HG03460 (cell line): Measurements from ENCODE around the gene CRTAC1.

ENCODE experiments used
- ATAC-seq: cut with Tn5 transposase; IDR thresholded peaks from one replicate; pipeline ENCODE4 v1.9.1; 2021; ENCODE audit not compliant: unreplicated experiment

CRTAC1 gene

DNA sequence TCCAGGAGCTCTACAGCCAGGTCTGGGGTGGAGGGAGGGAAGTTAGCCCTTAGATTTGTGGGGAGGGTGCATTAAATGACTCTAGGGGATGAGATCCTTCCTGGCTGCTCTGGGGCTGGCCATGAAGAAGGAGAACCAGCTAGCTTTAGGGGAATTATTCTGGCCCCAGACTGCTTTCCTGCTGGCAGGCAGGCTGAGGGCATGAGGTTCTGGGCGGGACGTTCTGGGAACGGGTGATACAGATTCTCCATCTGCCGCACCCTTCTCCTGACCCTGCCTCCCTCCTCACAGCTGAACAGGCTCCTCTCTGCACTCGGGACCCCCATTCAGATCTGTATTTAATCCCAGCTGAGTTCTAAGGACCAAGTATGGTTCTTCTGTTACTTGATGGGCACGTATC, 156.9 kb downstream of the CRTAC1 start:
- no peak for ATAC-seq

DNA sequence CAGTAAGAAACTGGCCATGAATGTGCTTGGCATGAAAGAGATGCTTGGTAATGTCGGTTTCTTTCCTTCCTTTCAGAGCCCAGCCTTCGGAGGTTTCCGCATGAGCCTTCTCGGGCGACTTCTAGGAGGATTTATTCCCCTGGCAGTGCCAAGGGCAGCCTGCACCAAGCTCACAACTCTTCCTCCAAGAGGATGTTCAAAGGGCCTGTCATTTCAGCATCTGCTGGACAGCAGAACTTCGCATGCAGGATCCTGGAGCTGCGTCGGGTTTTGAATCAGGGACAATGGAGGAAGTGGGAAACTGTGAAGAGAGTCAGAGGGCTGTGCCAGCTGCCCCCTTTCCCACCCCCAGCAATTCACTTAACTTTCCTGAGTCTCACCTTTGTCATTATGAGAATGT, 159.4 kb downstream of the CRTAC1 start:
- no peak for ATAC-seq

DNA sequence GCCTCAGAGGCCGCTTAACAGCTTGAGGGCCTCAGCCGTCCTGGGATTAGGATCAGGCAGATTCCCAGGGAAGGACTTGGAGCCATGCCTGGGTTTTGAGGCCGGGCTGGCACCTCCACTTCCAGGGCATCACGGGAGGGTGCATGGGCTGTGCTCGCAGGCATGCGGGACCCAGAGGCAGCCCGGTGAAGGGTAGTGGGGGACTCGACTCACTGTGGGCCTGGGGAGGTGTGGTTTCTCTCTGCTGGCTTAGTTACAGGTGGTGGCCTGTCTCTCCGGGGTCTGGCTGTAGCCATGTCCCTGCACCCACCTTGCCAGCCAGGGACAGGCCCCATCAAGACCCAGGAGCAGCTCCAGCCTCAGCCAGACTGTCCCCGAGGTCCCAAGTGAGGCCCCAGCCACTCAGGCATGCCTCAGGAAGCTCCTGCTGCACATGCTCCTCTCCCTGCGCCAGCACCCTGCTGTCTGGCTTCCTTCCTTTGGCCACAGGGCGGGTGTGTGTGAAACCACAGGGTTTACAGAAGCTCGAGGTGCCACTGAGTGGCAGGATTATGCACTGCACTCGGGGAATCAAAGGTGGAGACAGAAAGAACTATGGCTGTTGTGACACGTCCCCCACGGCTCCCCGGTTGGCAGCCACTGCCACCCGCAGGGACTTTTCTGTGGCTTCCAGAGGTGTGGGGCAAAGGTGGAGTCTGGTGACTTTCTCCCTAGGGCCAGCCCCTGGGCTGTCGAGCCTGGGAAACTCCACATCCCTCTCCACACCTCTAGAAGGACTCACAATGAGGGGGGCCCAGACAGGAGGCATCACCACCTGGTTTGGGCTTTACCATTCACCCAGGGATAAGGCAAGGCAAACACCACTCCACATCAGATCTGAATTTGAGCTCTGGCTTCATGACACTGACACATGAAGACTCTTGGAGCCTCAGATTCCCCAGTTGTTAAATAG, 161.1 kb downstream of the CRTAC1 start:
- ATAC-seq = peak; percentile 97

DNA sequence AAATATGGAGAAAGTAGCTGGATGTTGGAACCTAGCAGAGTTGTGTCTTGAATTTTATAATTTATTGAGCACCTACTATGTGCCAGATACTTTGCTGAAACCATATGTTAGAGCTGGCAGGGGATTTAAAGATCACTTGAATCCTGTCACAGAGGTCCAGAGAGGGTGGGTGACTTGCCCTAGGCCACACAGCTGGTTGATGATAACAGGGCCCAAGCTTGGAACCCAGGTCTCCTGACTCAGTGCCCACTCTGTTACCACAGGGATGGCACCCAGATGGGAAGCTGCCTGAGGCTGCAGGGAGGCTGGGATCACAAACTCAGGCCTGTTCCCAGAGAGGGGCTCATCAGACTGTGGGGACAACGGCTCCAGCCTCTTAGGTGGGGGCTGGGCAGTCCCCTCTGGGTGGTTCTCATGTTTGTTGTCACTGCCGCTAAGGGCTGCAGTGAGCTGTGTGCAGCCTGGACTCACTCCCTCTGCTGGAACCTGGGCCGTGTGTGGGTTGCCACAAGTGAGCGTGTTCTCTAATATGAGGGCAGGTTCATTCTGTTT, 162.2 kb downstream of the CRTAC1 start:
- ATAC-seq = no peak

DNA sequence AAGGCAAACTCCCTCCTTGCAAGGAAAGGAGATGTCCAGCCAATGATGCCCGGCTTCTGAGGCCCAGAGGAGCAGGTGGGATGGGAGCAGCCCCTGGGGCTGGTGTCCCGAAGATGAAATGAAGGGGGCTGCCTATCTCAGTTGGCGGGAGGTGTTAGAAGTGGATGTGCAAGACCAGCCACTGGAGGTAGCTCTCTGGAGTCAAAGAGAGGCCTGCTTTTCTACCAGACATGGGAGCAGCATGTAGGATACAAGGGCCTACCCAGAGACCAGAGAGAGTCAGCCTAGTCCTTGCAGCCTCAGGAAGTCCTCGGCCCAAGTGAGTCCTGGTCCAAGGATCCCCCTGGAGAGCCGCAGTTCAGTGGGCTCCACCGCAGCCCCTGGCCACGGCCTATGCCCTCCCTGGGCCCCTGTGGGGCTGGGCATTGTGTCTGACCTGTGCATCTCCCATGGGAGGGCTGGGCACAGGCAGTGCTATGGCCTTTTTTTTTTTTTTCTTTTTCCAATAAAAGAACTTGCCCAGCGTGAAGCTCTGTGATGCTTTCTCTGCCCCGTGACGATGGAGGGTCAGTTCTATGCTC, 163.1 kb downstream of the CRTAC1 start:
- ATAC-seq = no peak

DNA sequence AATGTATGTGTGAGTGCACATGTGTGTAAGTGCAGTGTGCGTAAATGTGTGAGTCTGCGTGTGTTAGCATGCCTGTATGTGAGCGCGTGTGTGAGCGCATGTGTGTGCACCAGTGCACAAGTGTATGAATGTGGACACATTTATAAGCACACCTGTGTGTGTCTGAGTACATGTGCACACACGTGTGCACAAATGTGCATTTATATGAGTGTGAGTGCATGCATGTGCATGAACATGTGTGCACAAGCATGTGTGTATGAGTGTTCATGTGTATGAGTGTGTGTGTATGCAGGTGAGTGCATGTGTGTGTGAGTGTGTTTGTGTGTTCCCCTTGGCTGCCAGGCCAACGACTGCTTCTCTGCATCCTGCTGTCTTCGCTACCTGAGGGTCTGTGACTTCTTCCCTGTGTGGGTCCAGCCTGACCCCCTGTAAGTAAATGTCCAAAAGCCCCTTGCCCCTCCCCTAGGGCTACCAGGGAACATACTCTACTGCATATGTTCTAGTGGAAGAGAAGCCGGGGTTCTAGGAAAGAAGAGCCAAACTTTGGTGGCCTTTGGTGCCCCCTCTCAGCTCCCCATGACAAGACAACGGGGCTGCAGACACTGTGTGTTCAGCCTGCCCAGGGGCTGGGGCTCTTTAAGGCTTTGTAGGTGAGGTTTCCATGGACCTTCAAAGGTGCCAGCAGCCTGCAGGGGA, 163.7 kb downstream of the CRTAC1 start:
- no peak for ATAC-seq

DNA sequence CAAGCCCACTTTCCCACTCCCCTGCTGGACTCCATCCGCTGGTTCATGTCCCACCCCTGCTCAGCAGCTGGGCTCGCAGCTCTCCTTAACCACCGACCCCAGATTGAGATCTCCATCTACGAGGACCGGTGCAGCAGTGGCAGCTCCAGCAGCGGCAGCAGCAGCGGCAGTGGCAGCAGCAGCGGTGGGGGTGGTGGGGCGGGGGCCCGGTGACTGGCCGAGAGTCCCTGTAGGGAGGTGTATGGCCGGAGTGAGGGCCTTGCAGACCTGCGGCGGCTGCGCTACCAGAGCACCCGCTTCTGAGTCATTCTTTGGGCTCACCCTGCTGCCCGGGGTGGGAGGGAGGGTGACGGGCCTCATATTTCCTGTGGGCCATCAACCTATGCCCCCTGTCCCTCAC, 164.9 kb downstream of the CRTAC1 start:
- ATAC-seq = no peak

DNA sequence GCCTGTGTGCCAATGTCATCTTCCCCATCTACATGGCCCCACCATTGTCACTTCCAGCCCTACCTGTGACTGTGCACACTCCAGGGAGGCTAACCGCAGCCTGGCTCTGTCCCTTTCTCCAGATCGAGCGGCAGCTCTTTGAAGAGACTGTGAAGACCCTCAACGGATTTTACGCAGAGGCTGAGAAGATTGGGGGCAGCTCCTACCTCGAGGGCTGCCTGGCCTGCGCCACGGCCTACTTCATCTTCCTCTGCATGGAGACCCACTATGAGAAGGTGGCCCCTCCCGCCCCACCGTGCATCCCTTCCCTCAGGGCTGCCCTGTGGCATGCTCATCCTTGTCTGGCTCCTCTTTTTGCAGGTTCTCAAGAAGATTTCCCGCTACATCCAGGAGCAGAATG, 166.6 kb downstream of the CRTAC1 start:
- no peak for ATAC-seq

DNA sequence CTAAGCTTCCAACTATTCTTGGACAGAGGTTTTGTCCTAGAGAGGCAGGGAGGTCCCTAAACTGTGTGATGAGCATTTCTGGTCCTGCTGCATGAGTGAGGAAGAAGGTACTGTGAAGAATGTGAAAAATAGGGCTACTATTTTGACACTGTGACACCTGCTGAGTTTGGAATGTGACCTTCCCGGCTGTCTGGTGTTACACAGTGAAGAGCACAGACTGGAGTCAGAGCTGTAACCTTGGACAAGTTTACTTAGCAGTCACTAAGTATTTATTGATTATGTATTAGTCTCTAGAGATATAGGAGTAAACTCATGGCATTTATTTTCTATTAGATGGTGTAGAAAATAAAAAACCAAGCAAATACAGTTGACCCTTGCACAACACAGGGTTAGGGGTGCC, 168.5 kb downstream of the CRTAC1 start:
- no peak for ATAC-seq

DNA sequence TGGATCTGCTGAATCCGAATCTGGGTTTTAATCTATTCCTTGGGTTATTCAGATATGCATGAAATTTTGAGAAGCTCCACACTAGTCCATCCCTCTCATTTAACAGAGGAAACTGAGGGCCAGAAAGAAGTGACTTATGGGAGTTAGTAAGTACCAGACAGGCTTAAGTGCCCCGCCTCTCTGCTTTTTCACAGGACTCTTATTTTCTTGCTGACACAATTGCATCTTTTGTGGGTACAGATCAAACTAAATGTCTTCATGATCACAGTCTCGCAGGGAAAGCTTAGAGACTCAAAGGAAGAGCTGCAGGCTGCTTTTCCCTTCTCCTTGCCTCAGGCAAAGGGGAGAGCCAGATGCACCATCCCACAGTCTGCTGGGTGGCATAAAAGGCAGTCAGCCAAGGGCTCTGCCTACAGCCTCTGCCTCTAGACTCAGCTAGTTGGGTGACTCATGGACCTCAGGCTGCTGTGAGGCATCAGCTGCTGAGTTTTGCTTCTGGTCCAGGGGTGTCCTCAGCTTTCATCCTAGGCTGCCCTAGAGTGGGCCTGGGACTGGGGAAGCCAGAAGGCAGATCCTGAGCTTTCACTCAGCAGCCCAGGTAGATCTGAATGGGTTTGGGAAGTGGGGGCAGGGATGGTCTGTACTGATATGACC, 169.2 kb downstream of the CRTAC1 start:
- ATAC-seq = no peak

DNA sequence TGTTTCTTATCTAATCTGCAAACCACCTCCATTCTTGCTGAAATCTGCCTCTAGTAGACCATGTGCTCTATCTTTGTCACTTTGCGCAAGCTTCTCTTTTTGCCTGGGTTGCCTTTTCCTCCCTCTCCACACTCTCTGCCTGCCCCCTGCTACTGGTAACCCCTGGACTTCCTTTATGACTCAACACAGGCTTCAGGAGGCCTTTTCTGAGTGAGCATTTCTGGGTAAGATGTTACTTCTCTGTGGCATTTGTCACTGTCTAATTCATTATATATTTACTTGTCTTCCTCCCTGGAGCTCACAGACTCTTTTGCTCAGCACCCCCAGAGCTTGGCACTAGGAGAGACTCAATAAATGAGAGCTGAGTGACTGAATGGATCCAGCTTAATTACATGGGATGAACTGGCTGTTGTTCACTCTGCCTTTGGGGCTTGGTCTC, 172.4 kb downstream of the CRTAC1 start:
- ATAC-seq = no peak

DNA sequence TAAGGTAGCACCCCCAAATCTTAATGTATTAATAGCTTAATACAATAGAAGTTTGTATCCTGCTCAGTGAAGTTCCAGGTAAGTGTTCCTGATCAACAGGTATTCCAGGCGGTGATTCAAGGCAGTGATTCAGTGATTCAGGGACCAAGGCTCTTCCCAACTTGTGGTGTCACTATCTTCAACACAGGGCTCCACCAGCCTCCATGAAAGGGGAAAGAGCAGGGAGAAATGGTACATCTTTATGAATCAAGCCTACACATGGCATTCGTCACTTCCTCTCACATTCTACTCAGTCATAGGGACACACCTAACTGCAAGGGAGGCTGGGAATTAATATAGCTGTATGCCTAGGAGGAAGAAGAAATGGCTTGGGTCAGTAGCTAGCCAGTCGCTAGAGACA, 175.7 kb downstream of the CRTAC1 start:
- no peak for ATAC-seq

DNA sequence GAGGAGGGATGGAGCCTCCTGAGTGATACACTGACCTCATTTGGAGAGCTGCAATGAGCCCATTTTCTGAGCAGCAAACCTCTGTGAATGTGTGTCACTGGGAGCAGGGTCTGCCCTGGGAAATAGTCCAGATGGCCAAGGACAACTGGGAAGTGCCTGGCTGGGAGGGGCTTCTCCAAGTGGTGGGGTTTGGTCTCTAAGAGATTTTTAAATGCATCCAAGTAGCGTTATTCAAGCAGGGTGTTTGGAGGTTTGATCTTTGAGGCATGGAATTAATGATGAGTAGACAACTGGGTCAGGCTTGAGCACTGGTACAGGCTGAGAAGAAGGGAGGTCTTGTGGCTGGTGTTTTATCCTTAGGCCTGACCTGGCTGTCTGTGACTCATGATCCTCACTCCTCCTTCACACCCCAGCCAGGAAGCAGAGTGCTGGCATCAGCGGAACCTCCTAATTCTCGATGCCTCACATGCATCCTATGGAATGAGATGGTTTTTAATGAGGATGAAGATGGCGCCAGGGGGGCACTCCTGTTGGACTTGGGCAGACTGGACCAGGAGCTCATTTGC, 177.5 kb downstream of the CRTAC1 start:
- no peak for ATAC-seq

DNA sequence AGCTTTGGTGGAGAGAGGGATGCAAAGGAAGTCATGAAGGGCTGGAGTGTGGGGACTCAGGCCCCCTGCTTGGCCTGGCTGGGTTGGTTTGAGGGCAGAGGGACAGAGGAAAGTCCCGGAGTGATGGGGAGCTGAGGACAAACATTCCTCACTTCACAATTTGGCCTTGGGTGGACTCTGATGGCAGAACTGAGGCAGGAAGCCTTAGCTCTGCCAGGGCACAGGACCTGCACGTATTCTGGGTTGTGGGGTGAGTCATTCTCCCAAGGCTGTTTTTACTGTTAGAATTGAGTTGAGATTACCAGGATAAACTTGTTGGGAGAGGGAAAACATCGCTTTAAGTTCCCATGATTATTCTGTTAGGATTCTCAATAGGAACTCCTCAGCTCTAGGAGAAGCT, 178.1 kb downstream of the CRTAC1 start:
- ATAC-seq = no peak

DNA sequence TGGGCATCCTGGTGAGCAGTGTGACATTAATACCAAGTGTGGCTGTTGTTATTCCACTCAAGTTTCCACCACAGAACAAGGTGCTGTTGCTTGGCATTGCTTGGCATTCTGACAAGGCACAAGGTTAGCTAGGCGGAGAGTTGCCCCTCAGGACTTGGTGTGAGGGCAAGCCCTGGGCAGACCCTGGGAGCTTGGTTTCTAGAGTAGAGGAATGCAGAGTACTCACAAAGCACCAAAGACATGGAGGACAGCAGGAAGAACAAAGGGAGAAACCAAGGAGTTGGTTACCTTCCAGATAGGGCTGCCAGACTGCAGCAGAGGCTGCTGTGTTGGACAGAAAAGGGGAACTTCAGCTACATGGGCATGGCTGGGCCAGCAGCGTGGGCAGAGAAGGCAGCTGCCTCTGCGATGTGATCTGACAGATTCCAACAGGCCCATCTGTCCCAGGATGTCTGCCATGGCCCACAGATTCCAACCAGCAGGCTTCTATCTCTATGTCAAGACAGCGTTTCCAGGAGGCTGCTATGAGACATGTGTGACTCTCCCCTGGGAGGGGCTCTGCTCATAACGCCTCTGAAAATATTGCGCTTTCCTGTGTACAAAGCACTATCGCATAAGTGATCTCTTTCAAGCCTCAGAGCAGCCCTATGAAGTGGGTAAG, 178.9 kb downstream of the CRTAC1 start:
- ATAC-seq = no peak

DNA sequence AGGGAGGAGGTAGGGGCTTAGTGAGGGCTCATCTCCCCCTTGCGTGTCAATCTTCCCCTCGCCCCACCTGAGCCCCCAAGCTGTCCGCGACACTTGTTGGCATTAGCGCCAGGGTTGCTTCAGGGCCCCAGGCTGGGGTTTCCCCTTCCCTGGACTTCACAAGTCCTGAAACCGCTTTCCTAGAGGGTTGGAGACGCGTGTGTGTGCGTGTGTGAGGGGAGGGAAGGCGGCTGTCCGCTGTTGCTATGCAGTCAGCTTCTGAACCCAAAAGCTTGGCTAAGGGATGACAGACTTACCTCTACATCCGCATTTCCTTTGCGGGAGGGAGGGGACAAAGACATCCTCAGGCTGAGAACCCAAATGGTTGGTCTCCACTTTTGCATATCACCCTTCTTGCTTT, 180.0 kb downstream of the CRTAC1 start:
- no peak for ATAC-seq

DNA sequence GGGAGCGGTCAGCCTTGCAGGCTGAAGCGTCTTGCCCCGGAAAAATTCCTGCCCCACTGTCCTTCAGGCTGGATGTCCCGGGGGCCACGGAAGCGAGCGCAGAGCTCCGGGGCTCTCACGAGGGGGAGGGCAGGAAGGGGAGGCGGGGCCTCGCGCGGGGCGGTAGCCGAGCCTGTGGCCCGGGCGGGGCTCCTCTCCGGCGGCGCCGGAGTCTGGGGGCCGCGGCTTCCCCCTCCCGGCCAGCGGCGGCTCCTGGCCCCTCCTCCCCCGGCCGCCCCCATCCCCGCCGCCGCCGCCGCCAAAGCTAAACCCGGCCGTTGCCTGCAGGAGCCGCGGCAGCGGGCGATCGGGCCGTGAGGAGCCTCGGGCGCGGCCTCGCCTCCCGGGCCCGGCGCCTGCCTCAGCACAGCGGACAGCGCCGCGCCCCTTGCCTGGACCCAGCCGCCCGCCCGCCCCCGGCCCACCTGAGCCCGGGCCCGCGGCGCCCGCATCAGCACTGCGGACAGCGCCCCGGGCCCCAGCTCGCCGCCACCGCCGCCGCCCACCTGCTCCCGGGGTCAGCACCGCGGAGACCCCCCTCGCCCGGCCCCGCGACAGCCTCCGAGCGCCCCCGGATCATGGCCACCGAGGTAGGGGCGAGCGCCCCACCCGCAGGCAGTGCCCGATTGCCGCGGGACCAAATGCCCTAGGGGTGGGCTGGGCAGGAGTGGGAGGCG, 180.6 kb downstream of the CRTAC1 start, which contains the start of gene GOLGA7B:
Gene GOLGA7B, plus strand, starts transcription at position 157 of the 716 bp plus-strand sequence. Its CDS starts 461 bp downstream, at position 618.
- ATAC-seq = no peak

DNA sequence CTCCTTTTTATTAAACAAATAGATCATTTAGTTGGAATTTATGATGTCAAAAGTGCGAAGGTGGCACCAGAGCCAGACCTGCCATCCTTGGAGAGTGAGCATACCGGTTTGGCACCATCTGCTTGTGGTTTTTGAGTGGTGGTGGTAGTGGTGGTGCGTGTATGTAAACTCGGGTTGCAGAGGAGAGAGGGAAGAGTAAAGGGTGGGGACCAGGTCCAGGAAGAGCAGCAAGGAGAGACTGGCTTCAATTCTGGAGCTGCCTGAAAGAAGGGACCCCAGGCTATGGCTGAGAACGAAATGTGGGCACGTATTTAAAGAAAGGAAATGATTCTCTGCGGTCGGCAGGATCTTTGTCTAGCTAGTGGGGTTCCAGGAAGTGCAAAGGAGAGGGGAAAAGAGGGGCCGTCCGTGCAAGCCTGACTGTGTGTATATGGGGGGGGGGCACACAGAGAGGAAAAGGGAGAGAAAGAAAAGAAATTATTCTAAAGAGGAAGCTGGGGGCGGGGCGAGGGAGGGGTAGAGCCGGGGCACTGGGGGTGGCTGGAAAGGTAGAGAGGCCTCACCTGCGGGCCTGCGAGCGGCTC, 181.2 kb downstream of the CRTAC1 start:
- no peak for ATAC-seq

DNA sequence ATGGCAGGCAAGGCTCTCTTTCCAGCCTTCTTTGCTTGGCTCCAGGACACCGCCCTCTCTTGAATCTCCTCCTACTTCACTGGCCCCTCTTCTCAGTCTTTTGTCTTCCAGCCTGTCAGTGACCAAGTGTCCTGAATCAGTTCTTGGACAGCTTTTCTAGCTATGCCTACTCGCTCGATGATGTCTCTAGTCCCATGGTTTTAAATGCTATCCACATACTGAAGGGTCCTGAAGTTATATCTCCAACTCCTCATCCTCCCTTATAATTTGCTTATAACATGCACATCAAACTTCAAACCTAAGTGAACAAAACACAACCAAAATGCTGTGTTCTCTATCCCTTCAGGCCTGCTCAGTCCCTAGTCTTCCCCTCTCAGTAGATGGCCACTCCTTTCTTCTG, 185.7 kb downstream of the CRTAC1 start:
- no peak for ATAC-seq
